Stimulated activated CD4-positive, alpha-beta T cell treated with anti-CD3 and anti-CD28 coated beads, Interleukin-4, amount 100 ng/mL, for 4 hours (primary cell): ENCODE results near the gene POLE.

Experiments used
- DNase-seq, 2 experiments: peaks; one replicate each; pipeline ENCODE4 v3.0.0-alpha.2; 2020

The POLE gene

GRCh38 chr12:132673288-132674179 lies 13.6 kb downstream of the POLE start:
- no peak for DNase-seq

GRCh38 chr12:132672678-132673077 lies 14.5 kb downstream of the POLE start:
- no peak for DNase-seq

GRCh38 chr12:132672116-132672515 lies 15.0 kb downstream of the POLE start:
- no peak for DNase-seq

DNA sequence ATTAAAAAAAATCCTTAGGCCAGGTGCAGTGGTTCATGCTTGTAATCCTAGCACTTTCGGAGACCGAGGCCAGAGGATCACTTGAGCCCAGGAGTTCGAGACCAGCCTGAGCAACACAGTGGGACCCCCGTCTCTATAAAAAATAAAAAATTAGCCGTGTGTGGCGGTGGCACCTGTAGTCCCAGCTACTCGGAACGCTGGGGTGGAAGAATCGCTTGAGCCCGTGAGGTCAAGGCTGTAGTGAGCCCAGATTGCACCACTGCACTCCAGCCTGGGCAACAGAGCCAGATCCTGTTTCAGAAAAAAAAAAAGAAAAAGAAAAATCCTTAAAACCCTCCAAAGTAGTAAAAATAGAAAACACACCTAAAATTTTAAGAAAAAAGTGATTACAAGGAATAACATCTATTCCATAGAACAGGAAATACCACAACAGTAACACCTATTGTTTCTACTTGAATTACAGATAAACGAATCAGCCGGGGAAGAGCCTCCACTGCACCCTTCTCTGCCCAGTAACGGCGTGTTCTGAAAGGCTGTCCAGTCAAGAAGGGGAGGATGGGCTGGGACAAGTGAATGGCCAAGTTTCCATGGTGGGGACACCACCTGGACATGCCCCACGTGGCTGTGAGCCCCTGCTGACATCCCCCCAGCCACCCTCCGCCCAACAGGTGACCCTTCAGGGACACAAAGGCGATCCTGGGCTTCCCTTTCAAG lies 17.8 kb downstream of the POLE start:
- DNase-seq: no peak

DNA sequence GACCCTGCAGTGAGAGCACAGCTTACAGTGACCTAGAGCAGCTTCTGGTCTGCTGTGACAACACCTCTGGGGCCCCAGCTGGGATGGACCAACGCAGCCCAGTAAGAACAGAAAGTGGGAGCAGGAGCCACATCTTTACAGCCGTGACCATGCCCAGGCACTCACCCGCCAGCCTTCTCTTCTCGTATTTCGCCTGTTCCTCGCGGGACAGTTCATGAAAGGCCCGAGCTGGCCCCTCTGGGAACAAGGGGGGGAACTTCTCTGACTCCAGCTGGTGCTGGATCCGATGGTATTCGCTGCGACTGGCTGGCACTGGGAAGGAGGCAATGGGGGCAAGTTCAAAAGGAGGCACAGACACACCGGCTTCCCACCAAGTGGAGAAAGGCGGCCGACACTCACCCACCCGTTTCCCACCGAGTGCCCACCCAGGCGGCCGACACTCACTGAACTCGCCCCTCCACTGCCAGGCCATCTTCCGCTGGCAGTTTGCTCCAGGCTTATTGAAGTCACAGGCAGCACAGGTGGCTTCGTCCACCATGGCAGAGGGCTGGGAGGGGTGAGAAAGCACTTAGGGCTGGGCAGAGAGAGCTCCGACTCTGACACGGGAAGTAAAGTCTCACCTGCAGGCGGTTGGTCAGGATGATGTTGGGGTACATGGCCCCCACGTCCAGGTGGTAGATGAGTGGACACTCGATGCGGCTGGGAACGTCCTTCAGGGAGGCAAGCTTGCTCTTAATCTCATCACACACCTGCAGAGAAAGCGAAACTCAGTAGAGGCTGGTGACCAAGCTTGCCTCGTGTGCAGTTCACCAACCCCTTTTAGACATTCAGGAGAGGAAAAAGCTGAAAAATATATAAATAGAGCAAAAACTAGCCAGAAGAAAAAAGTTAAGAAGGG lies 18.7 kb downstream of the POLE start:
- DNase-seq: no peak

- DNase-seq: no peak
Measured at GRCh38 chr12:132665794-132666193, 21.3 kb downstream of the POLE start.

- DNase-seq: no peak
Measured at GRCh38 chr12:132665149-132665491, 22.0 kb downstream of the POLE start.

GRCh38 chr12:132664206-132665148 lies 22.7 kb downstream of the POLE start:
- no peak for DNase-seq

DNA sequence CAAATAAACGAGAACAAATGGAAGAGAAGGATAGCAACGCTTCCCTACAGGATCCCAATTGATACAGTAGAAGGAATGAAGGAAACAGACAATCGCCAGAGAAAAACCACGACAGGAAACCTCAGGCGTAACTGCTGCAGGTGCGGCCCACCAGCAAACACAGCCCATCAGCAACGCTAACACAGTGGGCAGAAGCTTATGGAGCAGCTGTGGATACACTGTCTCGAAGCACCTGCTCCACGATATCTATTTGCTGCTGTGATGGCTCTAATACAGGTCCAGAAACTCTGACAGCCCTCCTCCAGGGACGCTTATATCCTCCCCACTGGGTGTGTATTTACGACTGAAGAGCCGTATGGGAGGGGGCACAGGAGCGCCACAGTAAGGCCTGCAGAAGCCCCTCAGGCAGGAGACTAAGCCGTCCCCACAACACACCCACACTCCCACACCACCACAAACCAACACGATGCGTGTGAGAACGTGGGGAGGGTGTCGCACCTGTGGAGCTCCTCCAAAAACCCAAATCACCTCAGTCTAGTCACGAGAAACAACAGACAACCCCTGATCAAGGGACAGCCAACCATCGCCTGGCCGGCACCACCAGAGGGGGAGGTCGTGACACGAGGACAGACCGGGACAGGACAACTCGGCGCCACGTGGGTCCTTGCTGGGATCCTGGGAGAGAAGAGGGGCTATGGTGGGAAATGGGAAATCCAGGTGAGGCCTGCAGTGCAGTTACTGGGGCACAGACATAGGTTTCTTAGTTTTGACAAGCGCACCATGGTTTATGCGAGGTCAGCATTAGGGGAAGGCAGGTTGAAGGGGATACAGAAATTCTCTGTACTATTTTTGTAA lies 24.0 kb downstream of the POLE start:
- no peak for DNase-seq

GRCh38 chr12:132661972-132662371 lies 25.2 kb downstream of the POLE start:
- no peak for DNase-seq

GRCh38 chr12:132660996-132661395 lies 26.1 kb downstream of the POLE start:
- no peak for DNase-seq

DNA sequence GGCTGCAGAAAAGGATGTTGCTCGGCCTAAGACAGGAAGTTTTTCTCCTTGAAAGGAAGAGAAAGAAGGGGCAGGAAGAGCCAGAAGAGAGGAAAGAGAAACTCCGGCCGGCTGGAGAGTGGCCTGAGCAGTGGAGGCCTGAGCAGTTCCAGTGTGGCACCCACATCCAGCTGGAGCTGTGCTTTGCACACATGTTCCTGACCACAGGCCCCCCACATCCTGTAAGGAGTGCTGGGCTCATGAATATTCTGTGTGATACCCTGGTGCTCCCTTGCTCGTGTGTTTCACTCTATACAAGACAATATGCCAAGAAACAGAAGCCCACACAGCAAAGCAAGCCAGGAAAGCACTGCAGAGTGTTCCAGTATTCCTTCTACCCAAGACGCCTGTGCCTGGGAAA lies 27.1 kb downstream of the POLE start:
- DNase-seq: no peak

- no peak for DNase-seq
Measured at GRCh38 chr12:132659146-132659545, 28.0 kb downstream of the POLE start.

DNA sequence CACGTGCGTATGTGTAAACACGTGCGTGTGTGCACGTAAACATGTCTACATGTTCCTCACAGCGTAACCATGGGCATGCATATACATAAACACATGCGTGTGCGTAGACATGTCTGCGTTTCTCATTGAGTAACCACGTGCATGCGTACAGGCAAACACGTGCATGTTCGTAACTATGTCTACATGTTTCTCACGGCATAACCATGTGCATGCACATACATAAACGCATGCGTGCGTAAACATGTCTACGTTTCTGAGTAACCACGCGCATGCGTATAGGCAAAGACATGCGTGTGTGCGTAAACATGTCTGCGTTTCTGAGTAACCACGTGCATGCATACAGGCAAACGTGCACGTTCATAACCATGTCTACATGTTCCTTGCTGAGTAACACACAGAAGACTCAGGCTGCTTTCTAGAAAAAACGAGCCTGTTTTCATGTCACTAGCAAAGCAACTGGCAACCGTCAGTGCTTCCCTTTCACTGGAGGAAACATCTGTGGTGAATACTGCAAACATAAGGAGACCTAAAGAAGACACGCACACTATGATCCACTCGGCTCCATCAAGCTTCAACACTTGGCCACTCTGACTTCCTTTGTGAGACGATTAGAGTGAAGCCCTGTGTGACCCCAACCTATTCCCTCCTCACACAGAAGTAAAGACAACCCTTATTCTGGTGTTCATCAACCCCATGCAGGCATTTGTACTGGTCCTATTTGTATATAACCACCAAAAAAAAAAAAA lies 28.8 kb downstream of the POLE start:
- DNase-seq: no peak

- no peak for DNase-seq
Measured at GRCh38 chr12:132657004-132657727, 30.0 kb downstream of the POLE start.

- no peak for DNase-seq
Measured at GRCh38 chr12:132653567-132654290, 33.4 kb downstream of the POLE start.

- DNase-seq: no peak
Measured at GRCh38 chr12:132651444-132652100, 35.6 kb downstream of the POLE start.

DNA sequence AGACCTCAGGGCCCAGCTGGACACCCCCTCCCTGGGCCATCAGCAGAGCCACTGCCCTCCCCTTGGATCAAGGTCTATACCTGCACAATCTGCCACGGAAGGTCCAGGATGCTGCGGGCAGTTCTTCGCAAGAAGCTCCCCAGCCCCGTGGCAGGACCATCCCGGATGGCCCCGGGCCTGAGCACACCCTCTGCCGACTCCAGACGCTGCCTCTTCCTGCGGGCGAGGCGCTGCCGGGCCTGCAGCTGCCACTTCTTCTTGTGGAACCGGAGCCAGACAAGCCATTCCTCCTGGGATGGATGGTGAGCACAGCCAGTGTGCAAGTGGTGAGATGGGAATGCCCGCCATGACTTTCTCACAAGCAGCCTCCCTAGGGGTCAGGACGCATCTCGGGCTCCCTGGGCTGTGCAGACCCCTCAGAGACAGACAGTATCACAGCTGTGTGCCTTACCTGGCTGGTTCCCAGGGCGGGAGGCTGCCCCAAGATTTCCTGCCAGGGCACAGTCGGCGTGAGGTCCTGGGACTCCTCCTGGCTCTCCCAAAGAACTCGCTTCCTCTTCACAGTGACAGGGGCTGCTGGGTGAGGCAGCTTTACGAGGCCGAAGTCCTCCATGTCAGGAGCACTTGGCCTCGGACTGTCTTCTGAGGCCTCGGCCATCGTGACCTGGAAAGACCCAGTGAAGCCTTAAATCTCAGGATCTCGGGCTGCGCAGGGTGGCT lies 37.8 kb downstream of the POLE start:
- no peak for DNase-seq
